ENCODE measurements around the gene MEIOSIN. TPM values are rescaled to one million over a fixed set of nuclear protein-coding genes. Genes with fewer than 3 reads are reported as not detected.

MEIOSIN gene
- total and polyA plus RNA-seq, 9 of the 15 experiments (the other 6 are each of a cell fraction or from before 2014, with no cell fraction given): 0.06 to 2.0 (median 0.76) TPM

- 0 out of 2 replicates have a peak, but pooled peaks have one; percentile 33 for TF ChIP-seq ZNF766 (CRISPR knock-in tag; conservative IDR thresholded peaks at IDR 0.05)
- no peak for TF ChIP-seq KLF6 (CRISPR knock-in tag; IDR thresholded peaks at IDR 0.05; ENCODE audit: borderline replicate concordance)
- peak; percentile 91 for TF ChIP-seq PHF20 (IDR thresholded peaks at IDR 0.05; ENCODE audit: partially characterized antibody)
- peak; percentile 93 for TF ChIP-seq RBFOX2 (IDR thresholded peaks at IDR 0.05; ENCODE audit: low read depth, low read length)
- no peak for TF ChIP-seq ZC3H11A (IDR thresholded peaks at IDR 0.05; ENCODE audit: low read depth, low read length)
- TF ChIP-seq CBFA2T2 (conservative IDR thresholded peaks at IDR 0.05): no peak
- TF ChIP-seq ETS2 (tag; IDR thresholded peaks at IDR 0.05; ENCODE audit: borderline replicate concordance, poor library complexity, severe bottlenecking): no peak
- TF ChIP-seq CBX1 (IDR thresholded peaks at IDR 0.05; ENCODE audit: low read depth): no peak
- peak; percentile 97 for TF ChIP-seq GABPA (tag; conservative IDR thresholded peaks at IDR 0.05; ENCODE audit: low read depth)
- 0 out of 4 replicates have a peak, but pooled peaks of 1 of the 2 experiments have one; percentile 37 for TF ChIP-seq RCOR1 (IDR thresholded peaks at IDR 0.05; ENCODE audit: borderline replicate concordance in 1 of 2, low read depth in 2 of 2, low read length in 2 of 2)
- TF ChIP-seq BCOR (IDR thresholded peaks at IDR 0.05): peak; percentile 19; the same call in 1 of the 2 replicates
- no peak for TF ChIP-seq ADNP (tag; IDR thresholded peaks at IDR 0.05)
- no peak for TF ChIP-seq SMAD2 (IDR thresholded peaks at IDR 0.05; ENCODE audit: low read depth, low read length)
- no peak for TF ChIP-seq ZNF778 (CRISPR knock-in tag; IDR thresholded peaks at IDR 0.05)
- TF ChIP-seq ETS1 (conservative IDR thresholded peaks at IDR 0.05; ENCODE audit: control insufficient read depth, low read depth, low read length): 0 out of 2 replicates have a peak, but pooled peaks have one; percentile 16
- 0 out of 2 replicates have a peak, but pooled peaks have one; percentile 65 for TF ChIP-seq PHTF2 (CRISPR knock-in tag; IDR thresholded peaks at IDR 0.05)
- TF ChIP-seq ZNF23 (CRISPR knock-in tag; IDR thresholded peaks at IDR 0.05): no peak
- peak; percentile 67; the same call in 1 of the 2 replicates for TF ChIP-seq BHLHE40 (IDR thresholded peaks at IDR 0.05; ENCODE audit: low read length)
- TF ChIP-seq SRF (CRISPR knock-in tag; IDR thresholded peaks at IDR 0.05): no peak
- peak; percentile 45; the same call in 1 of the 2 replicates for TF ChIP-seq ARID4B (CRISPR knock-in tag; IDR thresholded peaks at IDR 0.05)
- TF ChIP-seq ZNF655 (CRISPR knock-in tag; IDR thresholded peaks at IDR 0.05): no peak
- no peak for TF ChIP-seq PCBP2 (IDR thresholded peaks at IDR 0.05; ENCODE audit: low read depth, low read length, poor library complexity, severe bottlenecking)
Observed at GRCh38 chr19:45691516-45692186, 41.6 kb upstream of the MEIOSIN start, which contains the start of gene SNRPD2 (continued).
